ENCODE data around the gene ARHGAP31.

DNA sequence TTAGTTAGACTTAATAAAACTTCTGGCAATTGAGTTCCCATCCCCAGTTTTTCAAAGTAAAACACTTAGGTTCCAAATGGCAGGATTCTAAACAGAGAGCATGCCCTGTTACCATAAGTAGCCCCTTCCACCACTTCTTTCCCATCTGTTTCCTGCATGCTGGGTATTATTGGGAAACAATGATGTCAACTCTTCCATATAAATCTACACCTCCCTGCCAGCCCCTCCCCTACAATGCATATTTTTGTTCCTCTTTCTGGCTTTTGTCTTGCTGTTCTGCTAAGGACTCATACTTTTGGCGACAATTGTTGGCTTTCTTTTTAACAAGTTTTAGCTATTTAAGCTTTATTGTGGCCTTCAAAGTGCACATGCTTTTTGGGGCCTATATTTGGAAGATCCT is 11.1 kb downstream of the ARHGAP31 start:
- TF ChIP-seq POLR2AphosphoS5 (IDR thresholded peaks at IDR 0.05; ENCODE audit: low read depth, low read length), result no peak
- TF ChIP-seq POLR2A (IDR thresholded peaks at IDR 0.05; ENCODE audit: low read depth, low read length), result no peak
- no peak for TF ChIP-seq TAF1 (IDR thresholded peaks at IDR 0.05; ENCODE audit: low read depth, low read length)

Data from GM12891 (cell line).